Measurements from ENCODE around the gene CORIN. TPM values are rescaled to one million over a fixed set of nuclear protein-coding genes. Genes with fewer than 3 reads are reported as not detected.

CORIN gene
- total and polyA plus RNA-seq, 2 experiments from 2014 or later: not detected

DNA sequence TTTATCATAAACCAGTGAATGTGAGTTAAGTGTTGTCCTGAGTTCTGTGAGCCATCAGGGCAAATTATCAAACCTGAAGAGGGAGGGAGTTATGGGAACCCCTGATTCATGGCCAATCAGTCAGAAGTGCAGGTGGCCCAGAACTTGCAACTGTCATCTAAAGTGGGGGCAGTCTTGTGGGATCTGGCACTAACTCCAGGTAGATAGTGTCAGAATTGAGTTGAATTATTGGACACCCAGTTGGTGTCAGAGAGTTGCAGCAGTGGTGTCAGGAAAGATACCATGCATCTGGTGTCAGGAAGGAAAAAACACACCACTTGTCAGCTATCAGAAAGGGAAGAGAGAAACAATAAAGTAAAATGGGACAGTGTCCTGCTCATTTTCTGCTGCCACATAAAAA lies 8.4 kb downstream of the CORIN start:
- Histone ChIP-seq H2AFZ (0 out of 2 replicates have a peak overlapping the region, but pooled peaks have one; percentile 28), H3K4me3 (no peak overlapping the region), H3K9me2 (ENCODE audit: insufficient read depth) (peaks cover 3% of the 10 kb centered on the region; the same call in 1 of the 2 replicates), H3K79me2 (replicated peaks; ENCODE audit: insufficient read depth) (no peaks in the 10 kb centered on the region), H3K36me3 (ENCODE audit: insufficient read depth) (no peaks in the 10 kb centered on the region), H4K20me1 (replicated peaks; ENCODE audit: insufficient read depth) (no peaks in the 10 kb centered on the region), H3K27me3 (ENCODE audit: insufficient read depth) (no peaks in the 10 kb centered on the region), H3K4me2 (no peak overlapping the region), H3F3A (replicated peaks; ENCODE audit: low read depth) (no peaks in the 10 kb centered on the region), H3K27ac (ENCODE audit: low read depth) (no peak overlapping the region), H3K4me1 (ENCODE audit: insufficient read depth) (no peaks in the 10 kb centered on the region)
- Mint-ChIP-seq H3K9me3 (peaks cover 10% of the 10 kb centered on the region; the same call in 2 of the 3 replicates), H3K4me3 (no peak overlapping the region), H3K27me3 (ENCODE audit: insufficient read depth, low read depth, poor library complexity) (no peaks in the 10 kb centered on the region), H3K4me1 (peaks cover 1% of the 10 kb centered on the region; the same call in 2 of the 3 replicates), H3K36me3 (ENCODE audit: low read depth) (peaks cover 10% of the 10 kb centered on the region; the same call in 1 of the 3 replicates), H3K27ac (no peak overlapping the region)
- no peak for TF ChIP-seq CREB1 (CRISPR knock-in tag; IDR thresholded peaks at IDR 0.05; ENCODE audit: low read depth)
- TF ChIP-seq STAT1 (IDR thresholded peaks at IDR 0.05; ENCODE audit: unreplicated experiment): no peak
- TF ChIP-seq, protein P1, sequence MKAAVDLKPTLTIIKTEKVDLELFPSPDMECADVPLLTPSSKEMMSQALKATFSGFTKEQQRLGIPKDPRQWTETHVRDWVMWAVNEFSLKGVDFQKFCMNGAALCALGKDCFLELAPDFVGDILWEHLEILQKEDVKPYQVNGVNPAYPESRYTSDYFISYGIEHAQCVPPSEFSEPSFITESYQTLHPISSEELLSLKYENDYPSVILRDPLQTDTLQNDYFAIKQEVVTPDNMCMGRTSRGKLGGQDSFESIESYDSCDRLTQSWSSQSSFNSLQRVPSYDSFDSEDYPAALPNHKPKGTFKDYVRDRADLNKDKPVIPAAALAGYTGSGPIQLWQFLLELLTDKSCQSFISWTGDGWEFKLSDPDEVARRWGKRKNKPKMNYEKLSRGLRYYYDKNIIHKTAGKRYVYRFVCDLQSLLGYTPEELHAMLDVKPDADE (IDR thresholded peaks at IDR 0.05): no peak
- no peak for TF ChIP-seq EZH2 (IDR thresholded peaks at IDR 0.05; ENCODE audit: low read depth, unreplicated experiment)
- TF ChIP-seq, protein P2, sequence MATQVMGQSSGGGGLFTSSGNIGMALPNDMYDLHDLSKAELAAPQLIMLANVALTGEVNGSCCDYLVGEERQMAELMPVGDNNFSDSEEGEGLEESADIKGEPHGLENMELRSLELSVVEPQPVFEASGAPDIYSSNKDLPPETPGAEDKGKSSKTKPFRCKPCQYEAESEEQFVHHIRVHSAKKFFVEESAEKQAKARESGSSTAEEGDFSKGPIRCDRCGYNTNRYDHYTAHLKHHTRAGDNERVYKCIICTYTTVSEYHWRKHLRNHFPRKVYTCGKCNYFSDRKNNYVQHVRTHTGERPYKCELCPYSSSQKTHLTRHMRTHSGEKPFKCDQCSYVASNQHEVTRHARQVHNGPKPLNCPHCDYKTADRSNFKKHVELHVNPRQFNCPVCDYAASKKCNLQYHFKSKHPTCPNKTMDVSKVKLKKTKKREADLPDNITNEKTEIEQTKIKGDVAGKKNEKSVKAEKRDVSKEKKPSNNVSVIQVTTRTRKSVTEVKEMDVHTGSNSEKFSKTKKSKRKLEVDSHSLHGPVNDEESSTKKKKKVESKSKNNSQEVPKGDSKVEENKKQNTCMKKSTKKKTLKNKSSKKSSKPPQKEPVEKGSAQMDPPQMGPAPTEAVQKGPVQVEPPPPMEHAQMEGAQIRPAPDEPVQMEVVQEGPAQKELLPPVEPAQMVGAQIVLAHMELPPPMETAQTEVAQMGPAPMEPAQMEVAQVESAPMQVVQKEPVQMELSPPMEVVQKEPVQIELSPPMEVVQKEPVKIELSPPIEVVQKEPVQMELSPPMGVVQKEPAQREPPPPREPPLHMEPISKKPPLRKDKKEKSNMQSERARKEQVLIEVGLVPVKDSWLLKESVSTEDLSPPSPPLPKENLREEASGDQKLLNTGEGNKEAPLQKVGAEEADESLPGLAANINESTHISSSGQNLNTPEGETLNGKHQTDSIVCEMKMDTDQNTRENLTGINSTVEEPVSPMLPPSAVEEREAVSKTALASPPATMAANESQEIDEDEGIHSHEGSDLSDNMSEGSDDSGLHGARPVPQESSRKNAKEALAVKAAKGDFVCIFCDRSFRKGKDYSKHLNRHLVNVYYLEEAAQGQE (IDR thresholded peaks at IDR 0.05; ENCODE audit: unreplicated experiment): no peak
- no peak for TF ChIP-seq ZNF331 (CRISPR knock-in tag; IDR thresholded peaks at IDR 0.05; ENCODE audit: low read depth)
- no peak for TF ChIP-seq JUNB (IDR thresholded peaks at IDR 0.05; ENCODE audit: unreplicated experiment)
- TF ChIP-seq EZH2phosphoT487 (IDR thresholded peaks at IDR 0.05; ENCODE audit: unreplicated experiment): no peak
- TF ChIP-seq, protein P3, sequence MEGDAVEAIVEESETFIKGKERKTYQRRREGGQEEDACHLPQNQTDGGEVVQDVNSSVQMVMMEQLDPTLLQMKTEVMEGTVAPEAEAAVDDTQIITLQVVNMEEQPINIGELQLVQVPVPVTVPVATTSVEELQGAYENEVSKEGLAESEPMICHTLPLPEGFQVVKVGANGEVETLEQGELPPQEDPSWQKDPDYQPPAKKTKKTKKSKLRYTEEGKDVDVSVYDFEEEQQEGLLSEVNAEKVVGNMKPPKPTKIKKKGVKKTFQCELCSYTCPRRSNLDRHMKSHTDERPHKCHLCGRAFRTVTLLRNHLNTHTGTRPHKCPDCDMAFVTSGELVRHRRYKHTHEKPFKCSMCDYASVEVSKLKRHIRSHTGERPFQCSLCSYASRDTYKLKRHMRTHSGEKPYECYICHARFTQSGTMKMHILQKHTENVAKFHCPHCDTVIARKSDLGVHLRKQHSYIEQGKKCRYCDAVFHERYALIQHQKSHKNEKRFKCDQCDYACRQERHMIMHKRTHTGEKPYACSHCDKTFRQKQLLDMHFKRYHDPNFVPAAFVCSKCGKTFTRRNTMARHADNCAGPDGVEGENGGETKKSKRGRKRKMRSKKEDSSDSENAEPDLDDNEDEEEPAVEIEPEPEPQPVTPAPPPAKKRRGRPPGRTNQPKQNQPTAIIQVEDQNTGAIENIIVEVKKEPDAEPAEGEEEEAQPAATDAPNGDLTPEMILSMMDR (conservative IDR thresholded peaks at IDR 0.05; ENCODE audit: low read depth in 2 of 2): no peak
- no peak for TF ChIP-seq ZNF114 (CRISPR knock-in tag; IDR thresholded peaks at IDR 0.05)
- TF ChIP-seq, protein P4, sequence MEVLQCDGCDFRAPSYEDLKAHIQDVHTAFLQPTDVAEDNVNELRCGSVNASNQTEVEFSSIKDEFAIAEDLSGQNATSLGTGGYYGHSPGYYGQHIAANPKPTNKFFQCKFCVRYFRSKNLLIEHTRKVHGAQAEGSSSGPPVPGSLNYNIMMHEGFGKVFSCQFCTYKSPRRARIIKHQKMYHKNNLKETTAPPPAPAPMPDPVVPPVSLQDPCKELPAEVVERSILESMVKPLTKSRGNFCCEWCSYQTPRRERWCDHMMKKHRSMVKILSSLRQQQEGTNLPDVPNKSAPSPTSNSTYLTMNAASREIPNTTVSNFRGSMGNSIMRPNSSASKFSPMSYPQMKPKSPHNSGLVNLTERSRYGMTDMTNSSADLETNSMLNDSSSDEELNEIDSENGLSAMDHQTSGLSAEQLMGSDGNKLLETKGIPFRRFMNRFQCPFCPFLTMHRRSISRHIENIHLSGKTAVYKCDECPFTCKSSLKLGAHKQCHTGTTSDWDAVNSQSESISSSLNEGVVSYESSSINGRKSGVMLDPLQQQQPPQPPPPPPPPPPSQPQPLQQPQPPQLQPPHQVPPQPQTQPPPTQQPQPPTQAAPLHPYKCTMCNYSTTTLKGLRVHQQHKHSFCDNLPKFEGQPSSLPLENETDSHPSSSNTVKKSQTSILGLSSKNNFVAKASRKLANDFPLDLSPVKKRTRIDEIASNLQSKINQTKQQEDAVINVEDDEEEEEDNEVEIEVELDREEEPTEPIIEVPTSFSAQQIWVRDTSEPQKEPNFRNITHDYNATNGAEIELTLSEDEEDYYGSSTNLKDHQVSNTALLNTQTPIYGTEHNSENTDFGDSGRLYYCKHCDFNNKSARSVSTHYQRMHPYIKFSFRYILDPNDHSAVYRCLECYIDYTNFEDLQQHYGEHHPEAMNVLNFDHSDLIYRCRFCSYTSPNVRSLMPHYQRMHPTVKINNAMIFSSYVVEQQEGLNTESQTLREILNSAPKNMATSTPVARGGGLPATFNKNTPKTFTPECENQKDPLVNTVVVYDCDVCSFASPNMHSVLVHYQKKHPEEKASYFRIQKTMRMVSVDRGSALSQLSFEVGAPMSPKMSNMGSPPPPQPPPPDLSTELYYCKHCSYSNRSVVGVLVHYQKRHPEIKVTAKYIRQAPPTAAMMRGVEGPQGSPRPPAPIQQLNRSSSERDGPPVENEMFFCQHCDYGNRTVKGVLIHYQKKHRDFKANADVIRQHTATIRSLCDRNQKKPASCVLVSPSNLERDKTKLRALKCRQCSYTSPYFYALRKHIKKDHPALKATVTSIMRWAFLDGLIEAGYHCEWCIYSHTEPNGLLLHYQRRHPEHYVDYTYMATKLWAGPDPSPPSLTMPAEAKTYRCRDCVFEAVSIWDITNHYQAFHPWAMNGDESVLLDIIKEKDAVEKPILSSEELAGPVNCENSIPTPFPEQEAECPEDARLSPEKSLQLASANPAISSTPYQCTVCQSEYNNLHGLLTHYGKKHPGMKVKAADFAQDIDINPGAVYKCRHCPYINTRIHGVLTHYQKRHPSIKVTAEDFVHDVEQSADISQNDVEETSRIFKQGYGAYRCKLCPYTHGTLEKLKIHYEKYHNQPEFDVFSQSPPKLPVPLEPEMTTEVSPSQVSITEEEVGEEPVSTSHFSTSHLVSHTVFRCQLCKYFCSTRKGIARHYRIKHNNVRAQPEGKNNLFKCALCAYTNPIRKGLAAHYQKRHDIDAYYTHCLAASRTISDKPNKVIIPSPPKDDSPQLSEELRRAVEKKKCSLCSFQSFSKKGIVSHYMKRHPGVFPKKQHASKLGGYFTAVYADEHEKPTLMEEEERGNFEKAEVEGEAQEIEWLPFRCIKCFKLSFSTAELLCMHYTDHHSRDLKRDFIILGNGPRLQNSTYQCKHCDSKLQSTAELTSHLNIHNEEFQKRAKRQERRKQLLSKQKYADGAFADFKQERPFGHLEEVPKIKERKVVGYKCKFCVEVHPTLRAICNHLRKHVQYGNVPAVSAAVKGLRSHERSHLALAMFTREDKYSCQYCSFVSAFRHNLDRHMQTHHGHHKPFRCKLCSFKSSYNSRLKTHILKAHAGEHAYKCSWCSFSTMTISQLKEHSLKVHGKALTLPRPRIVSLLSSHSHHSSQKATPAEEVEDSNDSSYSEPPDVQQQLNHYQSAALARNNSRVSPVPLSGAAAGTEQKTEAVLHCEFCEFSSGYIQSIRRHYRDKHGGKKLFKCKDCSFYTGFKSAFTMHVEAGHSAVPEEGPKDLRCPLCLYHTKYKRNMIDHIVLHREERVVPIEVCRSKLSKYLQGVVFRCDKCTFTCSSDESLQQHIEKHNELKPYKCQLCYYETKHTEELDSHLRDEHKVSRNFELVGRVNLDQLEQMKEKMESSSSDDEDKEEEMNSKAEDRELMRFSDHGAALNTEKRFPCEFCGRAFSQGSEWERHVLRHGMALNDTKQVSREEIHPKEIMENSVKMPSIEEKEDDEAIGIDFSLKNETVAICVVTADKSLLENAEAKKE (CRISPR knock-in tag; IDR thresholded peaks at IDR 0.05): no peak
- TF ChIP-seq POLR2AphosphoS5 (IDR thresholded peaks at IDR 0.05; ENCODE audit: low read depth): no peak
- no peak for TF ChIP-seq NANOG (IDR thresholded peaks at IDR 0.05; ENCODE audit: borderline replicate concordance)
- ATAC-seq (no peak), DNase-seq (ENCODE audit: low spot score) (no peak)

Data from GM23338 (cell line).